Right forelimb (tissue), 1 donor: ENCODE measurements around the gene SHB.
"Not testable (repeated sequence)": the region's sequence is repeated elsewhere in the genome, so short reads cannot be mapped to it uniquely, and the experiment has no call there.

Source experiments
- DNase-seq: peaks from one replicate; pipeline ENCODE4 v3.0.0-alpha.2; 2018

SHB gene

GRCh38 chr9:38062498-38063362 lies 6.3 kb downstream of the SHB start:
- no peak for DNase-seq

GRCh38 chr9:38062106-38062497 lies 6.9 kb downstream of the SHB start:
- no peak for DNase-seq

GRCh38 chr9:38061326-38061977 lies 7.6 kb downstream of the SHB start:
- no peak for DNase-seq

- DNase-seq: no peak
Measured at GRCh38 chr9:38060681-38061080, 8.3 kb downstream of the SHB start.

DNA sequence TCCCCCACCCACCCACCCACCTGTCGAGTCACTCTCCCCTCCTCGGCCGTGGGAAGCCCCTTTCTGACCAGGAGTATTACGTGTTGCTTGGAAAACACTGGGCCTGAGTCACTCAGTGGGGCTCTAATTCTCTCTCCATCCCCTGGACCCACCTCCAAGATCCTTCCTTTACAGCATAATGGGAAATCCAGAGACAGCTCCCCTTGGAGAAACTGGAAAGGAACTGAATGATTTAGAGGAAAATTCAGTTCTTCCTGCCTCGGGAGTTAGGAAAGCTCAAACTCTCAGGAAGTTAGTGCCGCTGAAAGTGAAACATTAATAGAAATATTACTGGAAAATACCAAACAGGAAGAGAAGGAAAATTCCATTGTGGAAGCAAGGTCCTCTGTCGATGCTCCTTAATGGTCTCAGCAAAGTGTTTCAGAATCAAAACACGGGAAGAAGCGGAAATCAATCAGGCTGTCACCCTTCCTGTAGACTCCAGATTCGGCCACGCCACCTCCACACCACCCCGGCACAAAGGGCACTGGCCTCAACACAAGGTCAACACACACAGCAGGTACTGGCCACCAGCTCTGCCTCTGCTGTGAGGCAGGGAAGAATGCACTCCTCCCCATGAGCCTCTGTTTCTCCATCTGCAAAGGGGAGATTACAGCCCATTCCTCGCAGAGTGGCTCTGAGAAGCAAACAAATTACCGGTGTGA lies 9.6 kb downstream of the SHB start:
- no peak for DNase-seq

- no peak for DNase-seq
Measured at GRCh38 chr9:38058452-38059232, 10.4 kb downstream of the SHB start.

GRCh38 chr9:38057416-38058195 lies 11.4 kb downstream of the SHB start:
- no peak for DNase-seq

GRCh38 chr9:38054653-38055052 lies 14.4 kb downstream of the SHB start:
- DNase-seq: no peak

GRCh38 chr9:38053697-38054461 lies 15.1 kb downstream of the SHB start:
- DNase-seq: no peak

DNA sequence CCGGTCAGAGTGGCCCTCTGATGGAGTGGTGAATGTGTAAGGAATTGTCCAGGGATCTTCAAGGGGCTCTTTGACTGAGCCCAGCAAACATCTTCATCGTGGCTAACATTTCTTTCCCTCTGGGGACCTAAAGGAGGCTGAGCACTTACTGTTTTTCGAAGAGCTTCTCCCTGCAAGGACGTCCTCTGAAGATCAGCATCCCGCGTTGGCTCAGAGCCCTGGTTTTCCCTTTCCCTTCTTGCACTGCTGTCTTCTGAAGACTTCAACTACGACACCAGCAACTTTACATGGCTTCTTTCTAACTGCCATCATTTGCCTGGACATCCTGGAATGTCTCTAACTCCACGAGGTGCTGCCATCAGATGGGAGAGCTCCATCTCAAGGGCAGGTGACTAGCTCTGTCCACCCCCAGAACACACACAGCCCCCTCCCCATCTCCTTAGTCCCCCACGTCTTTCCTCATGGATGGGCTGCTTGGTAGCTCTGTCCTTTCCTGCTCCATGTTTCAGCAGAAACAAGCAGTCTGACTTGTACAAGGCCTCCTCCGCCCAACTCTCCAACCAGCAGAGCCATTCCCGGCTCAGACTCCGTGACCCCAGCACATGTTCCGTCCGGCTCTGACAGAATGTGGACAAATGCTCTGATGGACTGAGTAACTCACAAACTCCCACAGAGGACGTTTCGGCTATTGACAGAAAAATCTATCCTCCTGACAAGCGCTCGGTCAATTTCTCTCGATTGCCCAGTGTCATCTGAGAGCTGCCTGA lies 17.1 kb downstream of the SHB start:
- no peak for DNase-seq

DNA sequence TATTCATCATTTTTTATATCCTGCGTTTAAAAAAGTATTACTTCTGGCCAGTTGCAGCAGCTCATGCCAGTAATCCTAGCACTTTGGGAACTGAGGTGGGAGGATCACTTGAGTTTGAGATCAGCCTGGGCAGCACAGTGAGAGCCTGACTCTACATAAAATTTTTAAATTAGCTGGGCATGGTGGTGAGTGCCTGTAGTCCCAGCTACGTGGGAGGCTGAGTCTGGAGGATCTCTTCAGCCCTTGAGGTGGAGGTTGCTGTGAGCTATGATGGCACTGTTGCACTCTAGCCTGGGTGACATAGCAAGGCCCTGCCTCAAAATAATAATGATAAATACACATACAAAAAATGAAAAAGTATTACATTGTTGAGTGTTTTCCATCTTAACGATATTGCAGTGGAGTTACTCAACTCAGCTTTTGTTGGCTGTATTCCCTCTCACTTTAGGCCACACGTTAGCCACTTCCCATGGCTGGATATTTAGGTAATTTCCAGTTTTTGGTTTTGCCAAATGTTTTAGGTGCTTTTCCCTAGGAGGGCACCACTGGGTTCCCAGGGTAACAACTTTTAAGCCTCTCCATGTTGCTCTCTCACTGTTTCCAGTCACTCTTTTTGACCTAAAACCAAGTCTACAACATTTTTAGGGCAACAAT lies 20.6 kb downstream of the SHB start:
- DNase-seq: no peak

GRCh38 chr9:38047301-38048251 lies 21.5 kb downstream of the SHB start:
- no peak for DNase-seq

GRCh38 chr9:38046661-38047300 lies 22.2 kb downstream of the SHB start:
- DNase-seq: no peak

GRCh38 chr9:38045939-38046338 lies 23.1 kb downstream of the SHB start:
- DNase-seq: not testable (repeated sequence)

GRCh38 chr9:38044706-38045105 lies 24.3 kb downstream of the SHB start:
- no peak for DNase-seq

DNA sequence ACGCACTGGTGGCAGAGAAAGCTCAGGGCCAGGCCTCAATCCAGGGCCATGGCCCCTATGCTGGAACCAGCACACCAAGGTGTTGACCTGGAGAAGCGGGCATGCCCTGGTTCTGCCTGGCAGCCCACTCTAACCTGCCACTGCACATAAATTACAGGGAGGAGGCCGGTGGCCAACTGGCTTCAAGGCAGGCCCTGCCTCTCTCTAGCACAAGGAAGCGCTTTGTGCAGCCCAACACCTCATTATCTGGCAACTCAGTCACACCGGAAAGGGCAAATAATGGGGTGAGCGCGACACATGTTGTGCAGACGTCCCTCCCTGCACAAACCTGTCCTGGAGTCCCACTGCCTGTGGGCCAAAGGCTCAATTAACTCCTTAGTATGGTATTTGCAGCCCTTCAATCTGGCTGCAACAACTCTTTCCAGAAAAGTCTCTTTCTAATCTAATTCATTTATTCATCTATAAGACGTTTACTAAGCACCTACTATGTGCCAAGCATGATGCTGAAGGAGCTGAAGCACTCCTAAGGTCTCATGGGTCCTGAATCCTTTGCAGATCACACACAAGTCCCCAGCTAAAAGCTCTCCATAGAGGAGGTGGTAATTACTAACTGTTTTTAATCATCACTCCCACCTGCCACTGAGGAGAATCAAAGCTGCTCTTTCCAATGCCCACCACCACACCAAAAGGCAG lies 24.9 kb downstream of the SHB start:
- DNase-seq: no peak

- DNase-seq: no peak
Measured at GRCh38 chr9:38042626-38043357, 26.2 kb downstream of the SHB start.
